ENCODE measurements around the gene CPTP.

DNA sequence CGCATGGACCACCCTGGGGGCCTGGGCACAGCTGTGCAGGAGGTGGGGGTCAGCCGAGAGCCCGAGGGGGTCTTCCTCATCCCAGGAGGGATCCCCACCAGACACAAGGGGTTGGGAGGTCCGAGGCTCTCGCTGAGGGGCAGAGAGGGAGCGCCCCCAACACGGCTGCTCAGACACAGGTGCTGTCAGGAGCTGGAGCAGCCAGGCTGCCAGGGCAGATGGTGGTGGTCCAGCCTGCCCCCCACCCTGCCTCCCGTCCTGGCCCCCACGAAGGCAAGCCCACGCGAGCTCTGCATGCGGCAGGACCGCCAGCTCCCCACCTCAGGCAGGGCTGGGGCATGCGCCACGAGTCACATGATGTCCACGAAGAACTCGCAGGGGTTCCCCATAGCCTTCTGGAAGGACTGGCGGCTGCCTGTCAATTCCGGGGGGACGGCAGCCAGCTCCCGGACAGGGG is 11.2 kb downstream of the CPTP start:
- TF ChIP-seq, protein P1, sequence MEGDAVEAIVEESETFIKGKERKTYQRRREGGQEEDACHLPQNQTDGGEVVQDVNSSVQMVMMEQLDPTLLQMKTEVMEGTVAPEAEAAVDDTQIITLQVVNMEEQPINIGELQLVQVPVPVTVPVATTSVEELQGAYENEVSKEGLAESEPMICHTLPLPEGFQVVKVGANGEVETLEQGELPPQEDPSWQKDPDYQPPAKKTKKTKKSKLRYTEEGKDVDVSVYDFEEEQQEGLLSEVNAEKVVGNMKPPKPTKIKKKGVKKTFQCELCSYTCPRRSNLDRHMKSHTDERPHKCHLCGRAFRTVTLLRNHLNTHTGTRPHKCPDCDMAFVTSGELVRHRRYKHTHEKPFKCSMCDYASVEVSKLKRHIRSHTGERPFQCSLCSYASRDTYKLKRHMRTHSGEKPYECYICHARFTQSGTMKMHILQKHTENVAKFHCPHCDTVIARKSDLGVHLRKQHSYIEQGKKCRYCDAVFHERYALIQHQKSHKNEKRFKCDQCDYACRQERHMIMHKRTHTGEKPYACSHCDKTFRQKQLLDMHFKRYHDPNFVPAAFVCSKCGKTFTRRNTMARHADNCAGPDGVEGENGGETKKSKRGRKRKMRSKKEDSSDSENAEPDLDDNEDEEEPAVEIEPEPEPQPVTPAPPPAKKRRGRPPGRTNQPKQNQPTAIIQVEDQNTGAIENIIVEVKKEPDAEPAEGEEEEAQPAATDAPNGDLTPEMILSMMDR (IDR thresholded peaks at IDR 0.05): no peak
- no peak for TF ChIP-seq POLR2A (IDR thresholded peaks at IDR 0.05)
